Uterus (tissue), 4 donors: Measurements from ENCODE around the gene CASZ1. TPM values are rescaled to one million over a fixed set of nuclear protein-coding genes. Genes with fewer than 3 reads are reported as not detected.
A peak's percentile ranks its signal among the peaks of the same experiment; 100 is the strongest.

Experiments used
- DNase-seq, 2 donors: peaks; one replicate each; pipeline ENCODE4 v3.0.0-alpha.2; 2019 to 2020
- H3K27ac ChIP-seq, 2 donors: fragments of 200-600 bp; sonication (generic); 1 replicate in 1 of 2; 2 replicates in 1 of 2; pipeline ENCODE4 v1.5.1; 2016 to 2018
- H3K27me3 ChIP-seq, 2 donors: fragments of 200-600 bp; sonication (generic); one replicate each; pipeline ENCODE4 v1.5.1; 2018 to 2019; ENCODE audit warnings: control low read depth in 1 of 2
- H3K36me3 ChIP-seq, 2 donors: fragments of 200-600 bp; sonication (generic); one replicate each; pipeline ENCODE4 v1.5.1; 2019; ENCODE audit warnings: control low read depth in 1 of 2
- H3K4me1 ChIP-seq, 2 donors: fragments of 200-600 bp; sonication (generic); one replicate each; pipeline ENCODE4 v1.5.1; 2018 to 2019; ENCODE audit warnings: control low read depth in 1 of 2
- H3K4me3 ChIP-seq, 2 donors: fragments of 200-600 bp; sonication (generic); 1 replicate in 1 of 2; 2 replicates in 1 of 2; pipeline ENCODE4 v1.5.1; 2018 to 2019; ENCODE audit warnings: mild to moderate bottlenecking in 1 of 2
- H3K9me3 ChIP-seq, 2 donors: fragments of 200-600 bp; sonication (generic); one replicate each; pipeline ENCODE4 v1.5.1; 2019; ENCODE audit warnings: control low read depth in 1 of 2
- POLR2A ChIP-seq, 2 donors: fragments of 450-650 bp; IDR thresholded peaks; one replicate each; pipeline ENCODE4 v1.6.1; 2016; ENCODE audit warnings: antibody characterized with exemption in 2 of 2, mild to moderate bottlenecking in 1 of 2, moderate library complexity in 1 of 2
- intact Hi-C: fragments of 100-400 bp; cut with DNase I; formaldehyde crosslinking; loops from one replicate; pipeline ENCODE4 v1.15.1; 2023; ENCODE audit warnings: low total_unique reads
- total RNA-seq, 4 donors: library from RNA; depleted of rRNA in 3 of 4; stranded (reverse); fragments of >200 nt in 3 of 4; gene quantifications; one replicate each; pipeline versions ENCODE4 v1.1.0 to v1.2.4, GENCODE V29; 2014 to 2023
- TF ChIP-seq, protein P1 (sequence below), 4 experiments: fragments of 200-600 bp in 2 of 4; fragments of 450-650 bp in 2 of 4; sonication (generic) in 2 of 4; IDR thresholded peaks; one replicate each; pipeline ENCODE4 v1.5.1; 2016 to 2019; ENCODE audit warnings: antibody characterized with exemption in 4 of 4, mild to moderate bottlenecking in 2 of 4, moderate library complexity in 1 of 4
- donor health status: DM: yes; HTN: yes; CAD: no.

CASZ1 gene
- total RNA-seq, 4 donors from 2014 or later: 0.59 to 49.2 (median 3.9) TPM

DNA sequence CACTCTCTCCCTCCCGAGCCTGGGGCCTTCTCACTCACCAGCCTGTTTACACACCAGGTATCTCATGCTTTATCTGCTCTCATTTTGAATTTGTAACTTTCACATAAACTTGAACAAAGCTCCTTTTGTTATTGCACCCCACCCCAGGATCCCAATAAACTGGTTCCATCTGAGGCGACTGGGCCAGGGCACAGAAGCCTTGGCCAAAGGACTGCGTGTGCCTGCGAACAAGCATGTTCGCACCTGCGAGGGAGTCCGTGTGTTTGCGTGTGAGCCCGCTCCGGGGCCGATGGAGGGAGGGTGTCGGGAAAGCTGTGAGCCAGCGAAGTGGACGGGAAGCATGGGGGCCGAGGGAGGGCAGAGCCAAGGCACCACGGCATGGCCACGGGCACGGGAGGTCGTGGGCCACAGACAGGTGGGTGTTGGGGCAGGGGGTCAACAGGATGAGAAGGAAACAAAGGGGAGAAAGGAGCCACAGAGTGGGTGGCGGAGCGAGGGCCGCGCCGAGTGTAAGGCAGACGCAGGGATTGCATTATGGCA, 98.8 kb downstream of the CASZ1 start:
- Histone ChIP-seq H3K27ac (no peak overlapping the region), H3K9me3 (no peaks in the 10 kb centered on the region), H3K4me1 (peaks cover 0 to 9% of the 10 kb centered on the region in 2 donors), H3K36me3 (no peaks in the 10 kb centered on the region), H3K27me3 (no peaks in the 10 kb centered on the region), H3K4me3 (no peak overlapping the region)
- TF ChIP-seq, protein P1, sequence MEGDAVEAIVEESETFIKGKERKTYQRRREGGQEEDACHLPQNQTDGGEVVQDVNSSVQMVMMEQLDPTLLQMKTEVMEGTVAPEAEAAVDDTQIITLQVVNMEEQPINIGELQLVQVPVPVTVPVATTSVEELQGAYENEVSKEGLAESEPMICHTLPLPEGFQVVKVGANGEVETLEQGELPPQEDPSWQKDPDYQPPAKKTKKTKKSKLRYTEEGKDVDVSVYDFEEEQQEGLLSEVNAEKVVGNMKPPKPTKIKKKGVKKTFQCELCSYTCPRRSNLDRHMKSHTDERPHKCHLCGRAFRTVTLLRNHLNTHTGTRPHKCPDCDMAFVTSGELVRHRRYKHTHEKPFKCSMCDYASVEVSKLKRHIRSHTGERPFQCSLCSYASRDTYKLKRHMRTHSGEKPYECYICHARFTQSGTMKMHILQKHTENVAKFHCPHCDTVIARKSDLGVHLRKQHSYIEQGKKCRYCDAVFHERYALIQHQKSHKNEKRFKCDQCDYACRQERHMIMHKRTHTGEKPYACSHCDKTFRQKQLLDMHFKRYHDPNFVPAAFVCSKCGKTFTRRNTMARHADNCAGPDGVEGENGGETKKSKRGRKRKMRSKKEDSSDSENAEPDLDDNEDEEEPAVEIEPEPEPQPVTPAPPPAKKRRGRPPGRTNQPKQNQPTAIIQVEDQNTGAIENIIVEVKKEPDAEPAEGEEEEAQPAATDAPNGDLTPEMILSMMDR (IDR thresholded peaks at IDR 0.05): no peak
- TF ChIP-seq POLR2A (IDR thresholded peaks at IDR 0.05): no peak
- intact Hi-C loops: no loop called here
- no peak for DNase-seq

DNA sequence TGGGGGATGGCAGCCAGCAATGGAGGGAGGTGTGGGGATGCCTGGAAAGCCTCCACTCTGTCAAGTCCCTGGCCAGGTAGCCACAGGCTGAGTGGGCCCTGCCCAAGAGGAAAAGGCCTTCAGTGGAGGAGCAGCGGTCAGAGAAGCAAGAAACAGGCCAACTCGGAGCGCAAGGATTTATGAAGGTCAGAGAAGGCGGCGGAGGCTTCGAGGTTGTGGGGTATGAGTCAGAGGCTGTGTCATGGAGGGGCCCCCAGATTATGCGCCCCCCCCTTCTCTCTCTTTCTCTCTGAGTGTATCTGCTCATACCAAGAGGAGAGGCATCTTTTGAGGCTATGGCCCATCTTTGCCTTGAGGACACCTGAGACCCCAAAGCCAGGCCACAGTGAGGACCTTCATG, 99.5 kb downstream of the CASZ1 start:
- H3K4me1 ChIP-seq: peaks cover 0 to 9% of the 10 kb centered on the region in 2 donors
- H3K36me3 ChIP-seq: no peaks in the 10 kb centered on the region
- peak in 1 of 2 donors; percentile 74 for DNase-seq
- H3K27ac ChIP-seq: peak overlapping the region in 1 of 2 donors; percentile 30
- intact Hi-C loops: no loop called here
- H3K27me3 ChIP-seq: no peaks in the 10 kb centered on the region
- no peak overlapping the region for H3K4me3 ChIP-seq
- H3K9me3 ChIP-seq: no peaks in the 10 kb centered on the region
- TF ChIP-seq, protein P1 (IDR thresholded peaks at IDR 0.05): no peak
- no peak for TF ChIP-seq POLR2A (IDR thresholded peaks at IDR 0.05)

DNA sequence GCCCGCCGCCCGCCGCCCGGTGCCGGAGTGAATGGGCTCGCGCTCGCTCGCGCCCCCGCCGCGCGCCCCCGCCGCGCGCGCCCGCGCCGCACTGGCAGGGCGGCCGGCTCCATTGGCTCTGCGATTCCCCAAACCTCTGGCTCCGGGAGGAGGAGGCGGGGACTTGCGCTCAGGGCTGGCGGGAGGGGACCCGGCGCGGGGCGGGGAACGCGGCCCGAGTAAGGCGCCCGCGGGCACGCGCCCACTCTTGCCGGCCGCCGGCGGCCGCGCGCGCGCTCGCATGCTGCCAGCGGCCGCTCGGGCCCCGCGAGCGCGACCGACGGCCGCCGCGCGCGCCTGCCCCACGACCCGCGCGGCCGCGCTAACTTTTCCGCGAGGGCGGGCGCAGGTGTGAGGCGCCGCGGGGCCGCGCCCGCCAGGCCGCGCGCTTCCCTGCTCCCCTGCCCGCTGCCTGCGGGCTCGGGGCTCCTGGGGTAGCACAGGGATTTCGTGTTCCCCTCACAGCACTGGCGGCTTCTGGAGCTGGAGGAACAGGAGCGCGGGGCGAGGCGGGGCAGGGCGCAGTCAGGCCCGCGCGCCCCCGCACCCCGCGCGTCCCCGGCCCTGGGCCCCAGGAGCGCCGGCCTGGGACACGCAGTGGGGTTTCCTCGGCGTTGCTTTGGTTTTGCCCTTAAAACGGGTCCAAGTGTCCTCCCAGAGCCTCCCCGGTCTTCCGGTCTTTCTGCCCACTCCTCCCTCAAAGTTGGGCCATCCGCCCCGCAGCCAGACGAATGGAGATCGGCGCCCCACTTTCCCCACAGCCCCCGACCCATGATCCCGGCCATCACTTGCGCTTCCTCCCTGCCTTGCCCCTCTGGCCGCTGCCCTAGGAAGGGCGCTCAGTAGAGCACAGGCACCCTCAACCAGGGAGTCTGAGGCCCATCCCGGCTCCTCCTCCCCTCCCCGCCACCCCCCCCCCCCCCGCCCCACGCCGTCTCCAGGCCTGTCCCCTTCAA, 101.5 kb downstream of the CASZ1 start:
- Histone ChIP-seq H3K4me1 (peaks cover 0 to 9% of the 10 kb centered on the region in 2 donors), H3K27ac (peak overlapping the region; percentile 72 to 87), H3K27me3 (no peaks in the 10 kb centered on the region), H3K9me3 (no peaks in the 10 kb centered on the region), H3K4me3 (peak overlapping the region; percentile 13 to 57), H3K36me3 (no peaks in the 10 kb centered on the region)
- DNase-seq: peak; percentile 87
- intact Hi-C loops: no loop called here
- TF ChIP-seq, protein P1 (IDR thresholded peaks at IDR 0.05): no peak
- TF ChIP-seq POLR2A (IDR thresholded peaks at IDR 0.05): peak in 1 of 2 donors; percentile 23

DNA sequence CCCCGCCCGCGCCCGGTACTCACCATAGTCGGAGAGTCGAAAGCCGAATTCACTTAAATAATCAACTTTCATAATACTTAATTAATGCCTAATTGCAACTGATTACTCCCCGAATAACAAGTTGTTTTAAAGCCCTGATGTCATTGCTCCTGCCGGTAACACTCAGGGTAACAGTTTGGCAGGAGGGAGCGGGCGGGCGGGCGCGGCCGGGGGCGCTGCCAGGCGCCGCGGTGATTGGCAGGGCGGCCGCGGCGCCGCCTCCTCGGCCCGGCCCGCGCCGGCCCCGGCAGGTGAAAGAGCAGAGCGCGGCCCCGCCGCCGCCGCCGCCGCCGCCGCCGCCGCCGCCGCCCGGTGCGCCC, 102.2 kb downstream of the CASZ1 start:
- H3K4me3 ChIP-seq: peak overlapping the region; percentile 48 to 77
- intact Hi-C loops: no loop called here
- no peaks in the 10 kb centered on the region for H3K27me3 ChIP-seq
- H3K4me1 ChIP-seq: peaks cover 0 to 9% of the 10 kb centered on the region in 2 donors
- DNase-seq: no peak
- peak overlapping the region; percentile 72 to 80 for H3K27ac ChIP-seq
- no peaks in the 10 kb centered on the region for H3K36me3 ChIP-seq
- TF ChIP-seq, protein P1 (IDR thresholded peaks at IDR 0.05): no peak
- no peaks in the 10 kb centered on the region for H3K9me3 ChIP-seq
